GM19238 (cell line): ENCODE measurements around the gene NKRF.

Experiments used
- DNase-seq: peaks from one replicate; pipeline ENCODE4 v3.0.0; 2011; ENCODE audit warnings: low spot score; ENCODE audit not compliant: insufficient read length

NKRF gene

GRCh38 chrX:119614776-119615175 is 8.6 kb upstream of the NKRF start:
- DNase-seq: no peak

- no peak for DNase-seq
Measured at GRCh38 chrX:119607018-119607389, 780 bp upstream of the NKRF start.

GRCh38 chrX:119605464-119606279 is 552 bp downstream of the NKRF start:
- no peak for DNase-seq

- DNase-seq: no peak
Measured at GRCh38 chrX:119604766-119605463, 1.3 kb downstream of the NKRF start.

- DNase-seq: no peak
Measured at GRCh38 chrX:119602701-119603255, 3.4 kb downstream of the NKRF start.

- no peak for DNase-seq
Measured at GRCh38 chrX:119589810-119590209, 16.4 kb downstream of the NKRF start.

GRCh38 chrX:119583431-119584059 is 22.7 kb downstream of the NKRF start:
- no peak for DNase-seq

GRCh38 chrX:119579414-119579813 is 26.8 kb downstream of the NKRF start:
- no peak for DNase-seq

- peak; percentile 81 for DNase-seq
Measured at GRCh38 chrX:119574394-119575266, 31.6 kb downstream of the NKRF start, which contains the start of gene UBE2A. TSS of gene UBE2A (plus strand) at chrX:119574563. CDS start at chrX:119574712, 149 bp downstream.

- no peak for DNase-seq
Measured at GRCh38 chrX:119573840-119574393, 32.3 kb downstream of the NKRF start.

- DNase-seq: no peak
Measured at GRCh38 chrX:119573222-119573621, 33.0 kb downstream of the NKRF start.

GRCh38 chrX:119570351-119570835 is 35.8 kb downstream of the NKRF start:
- no peak for DNase-seq

GRCh38 chrX:119565107-119565663 is 41.0 kb downstream of the NKRF start, which contains the start of gene STEEP1:
TSS of gene STEEP1 (minus strand) at chrX:119565409. CDS start at chrX:119565355, 54 bp downstream.
- DNase-seq: peak; percentile 69

GRCh38 chrX:119552508-119552907 is 53.7 kb downstream of the NKRF start:
- no peak for DNase-seq

GRCh38 chrX:119549327-119550016 is 56.8 kb downstream of the NKRF start:
- DNase-seq: no peak

- no peak for DNase-seq
Measured at GRCh38 chrX:119541188-119541587, 65.0 kb downstream of the NKRF start.

GRCh38 chrX:119539872-119540271 is 66.4 kb downstream of the NKRF start:
- DNase-seq: no peak
